Left lung (tissue), 8 donors: ENCODE results near the gene C11orf16. TPM values are rescaled to one million over a fixed set of nuclear protein-coding genes. Genes with fewer than 3 reads are reported as not detected.

Experiments
- polyA plus RNA-seq, 6 donors: library from polyadenylated mRNA; unstranded; fragments of 120-200 nt; gene quantifications; one replicate each; pipeline ENCODE4 v1.2.1, GENCODE V29; 2013; ENCODE audit not compliant: insufficient read length in 6 of 6
- total RNA-seq, 2 donors: library from RNA; stranded (reverse); fragmentation: NEBNext Ultra II Directional; extraction: Animal tissue kit (Norgen Biotek cat#: 25700); gene quantifications; one replicate each; pipeline ENCODE4 v1.2.1, GENCODE V29; 2021
- donor health status: DM: no; HTN: yes; CAD: no.
- donor health status: DM: no; HTN: no; CAD: no.

C11orf16 gene
- total and polyA plus RNA-seq, 8 donors: 1.5 to 8.1 (median 4.2) TPM; not detected in 1

Other genes starting within 250 kb of the C11orf16 start
- gene AKIP1, start 21.8 kb downstream of the C11orf16 start, total RNA-seq: 10 to 100 TPM; 23.2 to 29.1 TPM
- gene AKIP1, start 21.8 kb downstream of the C11orf16 start, polyA plus RNA-seq: 10 to 100 TPM; 20.1 to 25.7 (median 22.0) TPM
- not detected for gene ASCL3, start 10.1 kb upstream of the C11orf16 start, total RNA-seq
- under 1 TPM in 3 of 6 donors, not detected in 3; 0.21 to 0.60 (median 0.26) TPM for gene ASCL3, start 10.1 kb upstream of the C11orf16 start, polyA plus RNA-seq
- 10 to 100 TPM; 54.2 to 61.7 TPM for gene TMEM9B, start 31.5 kb upstream of the C11orf16 start, total RNA-seq
- gene TMEM9B, start 31.5 kb upstream of the C11orf16 start, polyA plus RNA-seq: 10 to 100 TPM; 43.4 to 54.2 (median 48.0) TPM
- 1 to 10 TPM; 1.1 to 2.3 TPM for gene NRIP3, start 71.1 kb upstream of the C11orf16 start, total RNA-seq
- gene NRIP3, start 71.1 kb upstream of the C11orf16 start, polyA plus RNA-seq: 1 to 10 TPM; 2.4 to 4.8 (median 3.0) TPM
- 1 to 10 TPM; 2.7 to 3.9 TPM for gene SCUBE2, start 158.7 kb upstream of the C11orf16 start, total RNA-seq
- 10 to 100 TPM; 29.7 to 55.9 (median 41.7) TPM for gene SCUBE2, start 158.7 kb upstream of the C11orf16 start, polyA plus RNA-seq